ENCODE measurements around the gene STH. TPM values are rescaled to one million over a fixed set of nuclear protein-coding genes. Genes with fewer than 3 reads are reported as not detected.

Gene STH
- total and polyA plus RNA-seq, 8 donors: 0.38 TPM; not detected in 7

DNA sequence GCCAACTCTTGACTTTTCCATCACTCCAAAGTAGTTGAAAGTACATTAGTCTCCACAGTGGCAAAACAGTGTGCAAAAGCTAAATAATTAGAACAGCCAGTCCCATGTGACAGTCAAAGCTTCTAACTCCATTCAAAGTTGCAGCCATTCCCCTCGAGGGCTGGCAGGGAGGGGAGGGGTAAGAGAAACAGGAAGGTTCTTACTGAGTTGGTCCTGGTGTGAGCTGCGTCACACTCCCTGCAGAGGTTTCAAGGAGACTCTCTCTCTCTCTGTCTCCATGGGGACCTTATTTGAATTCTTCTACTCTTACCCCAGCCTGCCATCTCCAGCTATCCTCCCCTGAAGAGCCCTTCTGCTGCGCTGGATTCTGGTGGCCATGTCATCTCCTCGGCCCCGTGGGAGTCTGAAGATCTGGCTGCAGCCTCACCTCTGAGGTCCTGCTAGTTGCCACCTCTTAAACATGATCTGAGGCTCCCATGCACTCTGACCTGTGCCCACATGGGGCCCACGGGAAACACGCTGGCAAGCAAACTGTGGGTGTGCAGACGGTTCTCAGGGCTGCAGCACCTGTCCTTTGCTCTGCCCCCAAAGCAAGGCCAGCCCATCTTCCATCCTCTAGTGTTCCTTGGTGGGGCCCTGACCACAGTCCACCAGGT, 23.3 kb upstream of the STH start:
- Histone ChIP-seq H3K9me3 (no peaks in the 10 kb centered on the region), H3K27me3 (no peaks in the 10 kb centered on the region), H3K36me3 (no peaks in the 10 kb centered on the region), H3K4me3 (no peak overlapping the region), H3K27ac (no peak overlapping the region), H3K4me1 (no peaks in the 10 kb centered on the region)
- TF ChIP-seq, protein P1, sequence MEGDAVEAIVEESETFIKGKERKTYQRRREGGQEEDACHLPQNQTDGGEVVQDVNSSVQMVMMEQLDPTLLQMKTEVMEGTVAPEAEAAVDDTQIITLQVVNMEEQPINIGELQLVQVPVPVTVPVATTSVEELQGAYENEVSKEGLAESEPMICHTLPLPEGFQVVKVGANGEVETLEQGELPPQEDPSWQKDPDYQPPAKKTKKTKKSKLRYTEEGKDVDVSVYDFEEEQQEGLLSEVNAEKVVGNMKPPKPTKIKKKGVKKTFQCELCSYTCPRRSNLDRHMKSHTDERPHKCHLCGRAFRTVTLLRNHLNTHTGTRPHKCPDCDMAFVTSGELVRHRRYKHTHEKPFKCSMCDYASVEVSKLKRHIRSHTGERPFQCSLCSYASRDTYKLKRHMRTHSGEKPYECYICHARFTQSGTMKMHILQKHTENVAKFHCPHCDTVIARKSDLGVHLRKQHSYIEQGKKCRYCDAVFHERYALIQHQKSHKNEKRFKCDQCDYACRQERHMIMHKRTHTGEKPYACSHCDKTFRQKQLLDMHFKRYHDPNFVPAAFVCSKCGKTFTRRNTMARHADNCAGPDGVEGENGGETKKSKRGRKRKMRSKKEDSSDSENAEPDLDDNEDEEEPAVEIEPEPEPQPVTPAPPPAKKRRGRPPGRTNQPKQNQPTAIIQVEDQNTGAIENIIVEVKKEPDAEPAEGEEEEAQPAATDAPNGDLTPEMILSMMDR (IDR thresholded peaks at IDR 0.05): no peak
- intact Hi-C loops (cut with DNase I): no loop called here
- no peak for ATAC-seq
- DNase-seq: no peak

DNA sequence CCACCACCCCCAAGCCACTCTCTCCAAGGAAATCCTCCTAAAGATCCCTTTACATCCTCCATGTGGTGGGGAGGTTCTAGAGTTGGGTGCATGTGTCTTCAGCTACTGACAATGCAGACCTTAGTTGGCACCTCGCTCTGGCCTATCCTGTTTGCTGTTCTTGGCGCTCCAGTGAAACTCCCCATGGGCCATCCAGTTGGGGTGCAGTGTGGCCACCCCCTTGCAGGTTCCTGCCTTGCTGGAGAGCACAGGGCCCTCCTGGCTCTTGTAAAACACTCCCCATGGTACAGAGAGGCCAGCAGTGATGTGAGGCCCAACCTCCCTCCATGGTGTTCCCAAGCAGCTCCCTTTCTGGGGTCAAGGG, 22.7 kb upstream of the STH start:
- Histone ChIP-seq H3K4me3 (no peak overlapping the region), H3K9me3 (no peaks in the 10 kb centered on the region), H3K36me3 (no peaks in the 10 kb centered on the region), H3K27me3 (no peaks in the 10 kb centered on the region), H3K4me1 (no peaks in the 10 kb centered on the region), H3K27ac (no peak overlapping the region)
- DNase-seq (no peak), ATAC-seq (no peak)
- intact Hi-C loops (cut with DNase I): no loop called here
- TF ChIP-seq, protein P1 (IDR thresholded peaks at IDR 0.05): no peak

DNA sequence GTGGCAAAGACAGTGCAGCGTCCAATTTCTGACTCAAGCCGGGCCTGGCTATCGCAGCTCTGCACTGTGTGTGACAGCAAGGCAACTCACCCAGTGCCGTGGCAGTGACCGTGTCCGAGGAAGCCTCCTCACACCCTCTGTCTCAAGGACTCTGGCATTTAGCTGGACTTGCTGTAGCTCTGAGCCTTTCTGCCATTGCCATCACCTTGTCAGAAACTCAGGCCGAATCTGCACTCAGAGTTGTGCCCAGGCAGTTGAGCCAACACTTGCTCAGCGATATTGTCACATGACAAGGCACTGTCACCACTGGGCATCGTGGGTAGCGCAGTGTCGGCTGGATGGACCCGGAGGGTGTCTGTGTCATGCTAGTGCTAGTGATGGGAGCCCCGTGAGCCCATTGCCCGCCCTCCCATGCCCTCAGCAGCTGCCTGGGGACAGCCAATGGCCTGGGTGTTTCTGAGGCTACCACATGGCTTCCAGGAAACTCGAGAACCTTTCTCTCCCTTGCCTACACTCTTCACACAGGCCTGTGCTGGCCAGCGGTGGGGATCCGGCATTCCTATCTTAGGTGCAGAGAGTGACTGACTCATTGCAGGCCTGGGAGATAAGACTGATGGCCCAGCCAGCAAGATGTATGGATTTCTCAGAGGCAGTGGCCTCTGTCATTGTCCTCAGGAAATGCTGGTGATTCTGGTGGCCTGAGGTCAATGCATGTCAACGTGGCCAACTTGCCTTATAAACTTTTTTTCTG, 22.1 kb upstream of the STH start:
- no peak overlapping the region for H3K4me3 ChIP-seq
- H3K9me3 ChIP-seq: no peaks in the 10 kb centered on the region
- TF ChIP-seq, protein P1 (IDR thresholded peaks at IDR 0.05): no peak
- no peak overlapping the region for H3K27ac ChIP-seq
- H3K4me1 ChIP-seq: no peaks in the 10 kb centered on the region
- no peaks in the 10 kb centered on the region for H3K36me3 ChIP-seq
- no peaks in the 10 kb centered on the region for H3K27me3 ChIP-seq
- peak in 1 of 4 donors; percentile 65 for DNase-seq
- no peak for ATAC-seq
- intact Hi-C loops (cut with DNase I): no loop called here

DNA sequence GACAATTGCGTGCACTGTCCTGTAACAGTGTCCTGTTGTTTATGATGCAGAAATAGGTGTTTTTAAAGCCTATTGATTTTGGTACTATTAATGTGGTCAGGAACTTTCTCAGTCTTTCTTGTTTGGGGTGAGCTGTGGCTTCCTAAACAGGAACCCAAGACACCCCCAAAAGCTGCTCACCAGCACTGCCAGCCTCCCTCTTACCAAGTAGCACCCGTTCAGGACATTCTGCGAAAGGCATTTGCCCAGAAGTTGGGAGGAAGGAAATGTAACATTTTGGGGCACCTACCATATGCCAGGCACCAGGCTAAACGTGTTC, 21.6 kb upstream of the STH start:
- intact Hi-C loops (cut with DNase I): no loop called here
- H3K36me3 ChIP-seq: no peaks in the 10 kb centered on the region
- DNase-seq (no peak), ATAC-seq (no peak)
- no peaks in the 10 kb centered on the region for H3K9me3 ChIP-seq
- no peak overlapping the region for H3K27ac ChIP-seq
- no peak overlapping the region for H3K4me3 ChIP-seq
- TF ChIP-seq, protein P1 (IDR thresholded peaks at IDR 0.05): no peak
- no peaks in the 10 kb centered on the region for H3K27me3 ChIP-seq
- no peaks in the 10 kb centered on the region for H3K4me1 ChIP-seq

DNA sequence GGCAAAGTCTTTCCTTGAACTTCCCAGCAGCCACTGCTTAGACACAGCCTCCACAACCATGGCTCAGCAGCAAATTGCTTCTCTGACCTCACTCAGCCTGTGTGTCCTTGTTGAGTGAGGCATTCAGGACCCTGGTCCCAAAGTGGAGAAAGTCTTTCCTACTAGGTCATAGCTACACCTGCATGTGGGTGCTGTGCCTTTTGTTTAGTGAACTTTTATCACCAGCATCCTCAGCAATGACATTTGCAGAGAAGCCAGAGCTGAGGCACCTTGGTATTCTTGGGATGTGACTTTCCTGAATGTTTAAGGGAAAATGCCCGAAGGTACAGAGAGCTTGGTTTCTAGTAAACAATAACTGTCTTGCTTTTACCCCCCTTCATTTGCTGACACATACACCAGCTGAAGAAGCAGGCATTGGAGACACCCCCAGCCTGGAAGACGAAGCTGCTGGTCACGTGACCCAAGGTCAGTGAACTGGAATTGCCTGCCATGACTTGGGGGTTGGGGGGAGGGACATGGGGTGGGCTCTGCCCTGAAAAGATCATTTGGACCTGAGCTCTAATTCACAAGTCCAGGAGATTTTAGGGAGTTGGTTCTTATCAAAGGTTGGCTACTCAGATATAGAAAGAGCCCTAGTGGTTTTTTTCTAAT, 20.9 kb upstream of the STH start:
- intact Hi-C loops (cut with DNase I): no loop called here
- Histone ChIP-seq H3K36me3 (no peaks in the 10 kb centered on the region), H3K27me3 (peaks cover 0 to 3% of the 10 kb centered on the region in 2 donors), H3K4me1 (no peaks in the 10 kb centered on the region), H3K9me3 (no peaks in the 10 kb centered on the region), H3K4me3 (no peak overlapping the region), H3K27ac (no peak overlapping the region)
- ATAC-seq (no peak), DNase-seq (no peak)
- TF ChIP-seq, protein P1 (IDR thresholded peaks at IDR 0.05): no peak
